Lung (tissue), 12 donors: Measurements from ENCODE around the gene B3GNT9. TPM values are rescaled to one million over a fixed set of nuclear protein-coding genes. Genes with fewer than 3 reads are reported as not detected.

Experiments
- ATAC-seq: fragments of 200-7000 bp; cut with Tn5 transposase; one replicate; pipeline ENCODE4 v1.9.1; 2020; ENCODE audit warnings: moderate number of reproducible peaks; ENCODE audit not compliant: insufficient read depth, low FRiP score
- DNase-seq, 3 donors: peaks; one replicate each; pipeline ENCODE4 v3.0.0-alpha.2; 2013 to 2017
- H3K27ac ChIP-seq, 2 donors: one replicate each; pipeline ENCODE4 v1.5.1; 2013; ENCODE audit warnings: mild to moderate bottlenecking in 2 of 2, moderate library complexity in 2 of 2, control low read depth in 1 of 2, inconsistent platforms in 1 of 2, low read depth in 1 of 2, low read length in 1 of 2
- H3K27me3 ChIP-seq, 3 donors: one replicate each; pipeline ENCODE4 v1.5.1; 2013; ENCODE audit warnings: low read length in 2 of 3; ENCODE audit not compliant: control insufficient read depth in 3 of 3, insufficient read depth in 3 of 3
- H3K36me3 ChIP-seq, 4 donors: one replicate each; pipeline ENCODE4 v1.5.1; 2013; ENCODE audit warnings: low read length in 4 of 4, mild to moderate bottlenecking in 1 of 4, moderate library complexity in 1 of 4; ENCODE audit not compliant: control insufficient read depth in 4 of 4, insufficient read depth in 4 of 4
- H3K4me1 ChIP-seq, 5 donors: one replicate each; pipeline ENCODE4 v1.5.1; 2013; ENCODE audit warnings: low read length in 5 of 5, mild to moderate bottlenecking in 2 of 5, moderate library complexity in 1 of 5; ENCODE audit not compliant: control insufficient read depth in 5 of 5, insufficient read depth in 5 of 5
- H3K4me3 ChIP-seq: one replicate; pipeline ENCODE4 v1.5.1; 2013; ENCODE audit warnings: mild to moderate bottlenecking, control low read depth, moderate library complexity
- H3K9ac ChIP-seq, 2 donors: one replicate each; pipeline ENCODE4 v1.5.1; 2013; ENCODE audit warnings: low read length in 2 of 2, control low read depth in 1 of 2; ENCODE audit not compliant: insufficient read depth in 1 of 2
- H3K9me3 ChIP-seq, 4 donors: one replicate each; pipeline ENCODE4 v1.5.1; 2013; ENCODE audit warnings: low read length in 3 of 4, mild to moderate bottlenecking in 1 of 4, moderate library complexity in 1 of 4; ENCODE audit not compliant: control insufficient read depth in 4 of 4, insufficient read depth in 3 of 4
- WGBS, 2 donors: extraction: QIAGEN DNeasy Blood & Tissue Kit; methylation state at CpG; one replicate each; pipeline ENCODE4 v1.1.7; 2013; 5-methylcytosine and 5-hydroxymethylcytosine counted together
- polyA plus RNA-seq, 2 donors: library from polyadenylated mRNA; stranded (reverse); fragments of 200-250 nt; gene quantifications; one replicate each; pipeline ENCODE4 v1.2.1, GENCODE V29; 2013
- total RNA-seq, 2 donors: library from RNA; depleted of rRNA in 1 of 2; stranded (reverse); fragments of >200 nt in 1 of 2; gene quantifications; one replicate each; pipeline ENCODE4 v1.2.1, GENCODE V29; 2014 to 2021
- TF ChIP-seq, protein P1 (sequence below): IDR thresholded peaks from 2 replicates; pipeline ENCODE4 v1.5.1; 2012; ENCODE audit warnings: mild to moderate bottlenecking; ENCODE audit errors: control extremely low read depth, extremely low read depth
- donor health status: control.
- donor health status: control.
- donor health status: Bipolar disorder and iron deficiency.
- donor health status: healthy.
- donor health status: DM: yes; HTN: yes; CAD: no.

The B3GNT9 gene
- total and polyA plus RNA-seq, 4 donors: 8.4 to 22.9 (median 14.5) TPM

GRCh38 chr16:67199011-67199807, 48.4 kb upstream of the B3GNT9 start, which contains the start of gene ELMO3:
Gene ELMO3 (plus strand): TSS chr16:67199131. CDS start chr16:67199327, 196 bp downstream.
- no peaks in the 10 kb centered on the region for H3K27me3 ChIP-seq
- no peaks in the 10 kb centered on the region for H3K9me3 ChIP-seq
- WGBS, 2 donors: 57 to 77% methylated on average over 59 to 61 of the region's 61 CpGs
- H3K36me3 ChIP-seq: peaks cover 22 to 76% (median 32%) of the 10 kb centered on the region in 4 donors
- peaks cover 0 to 14% (median 0%) of the 10 kb centered on the region in 5 donors for H3K4me1 ChIP-seq
- peak within 1 kb of the TSS in 1 of 2 donors; percentile 63 for H3K27ac ChIP-seq
- H3K4me3 ChIP-seq: peak within 1 kb of the TSS; percentile 11
- TF ChIP-seq, protein P1, sequence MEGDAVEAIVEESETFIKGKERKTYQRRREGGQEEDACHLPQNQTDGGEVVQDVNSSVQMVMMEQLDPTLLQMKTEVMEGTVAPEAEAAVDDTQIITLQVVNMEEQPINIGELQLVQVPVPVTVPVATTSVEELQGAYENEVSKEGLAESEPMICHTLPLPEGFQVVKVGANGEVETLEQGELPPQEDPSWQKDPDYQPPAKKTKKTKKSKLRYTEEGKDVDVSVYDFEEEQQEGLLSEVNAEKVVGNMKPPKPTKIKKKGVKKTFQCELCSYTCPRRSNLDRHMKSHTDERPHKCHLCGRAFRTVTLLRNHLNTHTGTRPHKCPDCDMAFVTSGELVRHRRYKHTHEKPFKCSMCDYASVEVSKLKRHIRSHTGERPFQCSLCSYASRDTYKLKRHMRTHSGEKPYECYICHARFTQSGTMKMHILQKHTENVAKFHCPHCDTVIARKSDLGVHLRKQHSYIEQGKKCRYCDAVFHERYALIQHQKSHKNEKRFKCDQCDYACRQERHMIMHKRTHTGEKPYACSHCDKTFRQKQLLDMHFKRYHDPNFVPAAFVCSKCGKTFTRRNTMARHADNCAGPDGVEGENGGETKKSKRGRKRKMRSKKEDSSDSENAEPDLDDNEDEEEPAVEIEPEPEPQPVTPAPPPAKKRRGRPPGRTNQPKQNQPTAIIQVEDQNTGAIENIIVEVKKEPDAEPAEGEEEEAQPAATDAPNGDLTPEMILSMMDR: no peak
- peak in 1 of 3 donors; percentile 34 for DNase-seq
- peak; percentile 65 for ATAC-seq
- H3K9ac ChIP-seq: no peak within 1 kb of the TSS

DNA sequence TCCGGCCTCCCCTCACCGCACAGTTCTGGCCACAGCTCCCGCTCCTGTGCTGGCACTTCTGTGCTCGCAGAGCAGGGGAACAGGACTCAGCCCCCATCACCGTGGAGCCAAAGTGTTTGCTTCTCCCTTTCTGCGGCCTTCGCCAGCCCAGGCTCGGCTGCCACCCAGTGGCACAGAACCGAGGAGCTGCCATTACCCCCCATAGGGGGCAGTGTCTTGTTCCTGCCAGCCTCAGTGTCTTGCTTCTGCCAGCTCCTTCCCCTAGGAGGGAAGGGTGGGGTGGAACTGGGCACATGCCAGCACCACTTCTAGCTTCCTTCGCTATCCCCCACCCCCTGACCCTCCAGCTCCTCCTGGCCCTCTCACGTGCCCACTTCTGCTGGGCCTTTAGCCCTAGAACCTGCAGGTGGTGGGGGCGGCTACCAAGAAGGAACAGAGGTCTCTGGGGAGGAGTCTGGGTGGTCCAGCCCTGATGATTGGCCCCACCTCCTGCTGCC, 47.5 kb upstream of the B3GNT9 start:
- TF ChIP-seq, protein P1: peak; percentile 46
- DNase-seq (peak; percentile 32 to 69 (median 56)), ATAC-seq (peak; percentile 35)
- peaks cover 21 to 72% (median 33%) of the 10 kb centered on the region in 4 donors for H3K36me3 ChIP-seq
- H3K4me3 ChIP-seq: no peak overlapping the region
- no peak overlapping the region for H3K27ac ChIP-seq
- peaks cover 0 to 15% (median 4%) of the 10 kb centered on the region in 5 donors for H3K4me1 ChIP-seq
- no peaks in the 10 kb centered on the region for H3K9me3 ChIP-seq
- WGBS, 2 donors: 43 to 51% methylated on average over 11 to 12 of the region's 12 CpGs
- no peaks in the 10 kb centered on the region for H3K27me3 ChIP-seq
- no peak overlapping the region for H3K9ac ChIP-seq

DNA sequence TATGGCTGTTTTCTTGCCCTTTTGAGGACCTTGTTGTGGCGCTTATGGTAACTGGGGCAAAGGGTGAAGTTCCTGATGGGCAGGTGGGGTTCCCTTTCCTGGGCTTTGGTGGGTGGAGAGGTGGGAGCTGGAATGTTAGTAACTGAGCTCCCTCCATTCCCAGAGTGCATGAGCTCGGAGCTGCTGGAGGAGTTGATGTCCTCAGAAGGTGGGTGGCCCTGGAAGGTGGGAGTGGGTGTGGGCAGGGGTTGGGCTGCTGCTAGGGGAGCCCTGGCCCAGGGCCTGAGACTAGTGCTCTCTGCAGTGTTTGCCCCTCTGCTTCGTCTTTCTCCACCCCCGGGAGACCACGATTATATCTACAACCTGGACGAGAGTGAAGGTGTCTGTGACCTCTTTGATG, 46.9 kb upstream of the B3GNT9 start:
- Histone ChIP-seq H3K9me3 (no peaks in the 10 kb centered on the region), H3K27me3 (no peaks in the 10 kb centered on the region), H3K4me1 (peaks cover under 1 to 21% (median 9%) of the 10 kb centered on the region in 5 donors), H3K27ac (no peak overlapping the region), H3K9ac (no peak overlapping the region), H3K36me3 (peaks cover 21 to 67% (median 33%) of the 10 kb centered on the region in 4 donors), H3K4me3 (no peak overlapping the region)
- no peak for ATAC-seq
- 73 to 85% methylated on average over 6 of the region's 6 CpGs for WGBS, 2 donors
- no peak for DNase-seq
- TF ChIP-seq, protein P1: no peak
